ENCODE measurements around the gene SPATC1L. TPM values are rescaled to one million over a fixed set of nuclear protein-coding genes. Genes with fewer than 3 reads are reported as not detected.
"Not testable (repeated sequence)": the region's sequence is repeated elsewhere in the genome, so short reads cannot be mapped to it uniquely, and the experiment has no call there.

The SPATC1L gene
- total RNA-seq, 2 donors from 2014 or later: 8.4 to 10.9 TPM

DNA sequence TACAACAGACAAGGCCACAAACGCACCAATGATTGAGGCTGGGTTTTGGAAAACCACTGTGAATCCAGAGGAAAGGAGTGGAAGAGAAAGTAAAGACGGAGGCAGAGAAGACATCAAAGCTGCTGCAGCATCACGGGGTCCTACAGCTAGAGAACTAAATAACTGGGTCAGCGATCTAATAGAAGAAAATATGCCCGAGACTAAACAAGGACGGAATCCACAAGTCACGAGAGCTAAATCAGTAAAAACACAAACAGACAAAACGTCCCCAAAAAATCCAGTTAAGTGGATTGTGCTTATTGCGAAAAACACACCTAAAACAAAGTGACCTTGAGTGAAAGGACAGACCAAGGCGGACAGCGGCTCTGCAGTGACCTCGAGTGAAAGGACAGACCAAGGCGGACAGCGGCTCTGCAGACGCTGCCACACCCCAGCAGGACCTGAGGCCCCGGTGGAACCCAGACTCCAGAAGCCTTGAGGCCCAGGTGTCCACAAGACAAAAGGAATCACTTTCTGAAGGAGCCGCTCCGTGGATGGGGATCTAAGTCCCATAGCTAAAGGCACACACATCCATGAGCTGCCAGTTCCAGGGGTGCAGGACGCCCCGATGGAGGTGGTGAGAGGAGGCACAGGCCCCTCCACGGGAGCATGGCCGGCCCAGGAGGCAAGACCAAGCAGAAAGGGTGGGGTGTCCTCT lies 34.9 kb downstream of the SPATC1L start:
- intact Hi-C loops (cut with DNase I): no loop called here

DNA sequence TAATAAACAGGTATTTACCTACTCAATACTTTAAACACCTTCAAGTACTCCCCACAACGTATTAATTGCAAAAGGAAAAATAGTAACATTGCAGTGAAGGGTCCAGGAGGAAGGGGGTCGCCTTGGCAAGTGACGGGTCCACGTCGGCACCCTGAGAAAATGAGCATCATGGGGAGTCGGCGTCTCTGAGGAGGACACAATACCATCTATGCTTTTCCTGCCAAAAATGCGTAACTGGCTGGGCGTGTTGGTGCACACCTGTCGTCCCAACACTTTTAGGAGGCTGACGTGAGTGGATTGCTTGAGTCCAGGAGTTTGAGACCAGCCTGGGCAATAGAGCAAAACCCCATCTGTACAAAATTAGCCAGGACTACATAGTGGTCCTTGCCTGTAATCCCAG lies 36.2 kb downstream of the SPATC1L start:
- no peak for DNase-seq (ENCODE audit: low spot score)
- intact Hi-C loops (cut with DNase I): no loop called here

More for the DNA sequence above, 34.9 kb downstream of the SPATC1L start:
- DNase-seq (ENCODE audit: low spot score): peak; percentile 77

DNA sequence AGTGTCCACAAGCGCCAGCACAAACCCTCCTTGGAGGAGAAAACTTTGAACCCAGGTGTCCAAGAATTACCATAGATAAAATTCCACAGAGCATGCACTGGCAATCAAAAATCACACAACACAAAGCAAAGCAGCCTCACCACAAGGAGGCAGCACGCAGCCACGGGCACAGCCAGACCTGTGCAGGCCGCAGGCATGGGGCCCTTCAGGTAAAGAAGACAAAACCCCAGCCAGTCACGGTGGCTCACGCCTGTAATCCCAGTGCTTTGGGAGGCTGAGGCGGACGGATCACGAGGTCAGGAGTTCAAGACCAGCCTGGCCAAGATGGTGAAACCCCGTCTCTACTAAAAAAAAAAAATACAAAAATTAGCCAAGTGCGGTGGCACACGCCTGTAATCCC lies 36.8 kb downstream of the SPATC1L start:
- DNase-seq (ENCODE audit: low spot score): peak; percentile 78
- intact Hi-C loops (cut with DNase I): not testable (repeated sequence)

DNA sequence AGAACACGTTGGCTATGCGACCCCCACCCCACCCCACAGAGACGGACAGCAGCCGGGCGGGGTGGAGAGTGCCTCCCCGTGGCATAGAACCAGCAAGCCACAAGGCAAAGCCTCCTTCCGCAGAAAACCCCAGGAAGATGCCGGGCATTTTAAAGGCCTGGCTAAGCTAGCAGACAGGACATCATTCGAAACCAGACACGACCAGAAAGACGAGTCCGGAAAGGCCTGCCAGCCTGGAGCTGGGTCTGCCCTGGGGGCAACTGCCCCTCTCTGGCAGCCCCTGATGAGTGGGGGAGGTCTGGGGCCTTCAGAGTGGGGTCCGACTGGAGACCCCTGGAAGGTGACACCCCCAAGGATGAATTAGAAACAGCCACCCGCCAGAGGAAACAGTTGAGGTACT lies 37.4 kb downstream of the SPATC1L start:
- no peak for DNase-seq (ENCODE audit: low spot score)
- intact Hi-C loops (cut with DNase I): no loop called here

GRCh38 chr21:46145840-46146691 lies 38.2 kb downstream of the SPATC1L start:
- intact Hi-C loops (cut with DNase I): no loop called here
- DNase-seq (ENCODE audit: low spot score): peak; percentile 78

- intact Hi-C loops (cut with DNase I): no loop called here
- DNase-seq (ENCODE audit: low spot score): peak; percentile 80
These were observed 39.0 kb downstream of the SPATC1L start for GRCh38 chr21:46145159-46145839.

GRCh38 chr21:46144464-46145070 lies 39.7 kb downstream of the SPATC1L start:
- intact Hi-C loops (cut with DNase I): no loop called here
- DNase-seq (ENCODE audit: low spot score): peak; percentile 73

DNA sequence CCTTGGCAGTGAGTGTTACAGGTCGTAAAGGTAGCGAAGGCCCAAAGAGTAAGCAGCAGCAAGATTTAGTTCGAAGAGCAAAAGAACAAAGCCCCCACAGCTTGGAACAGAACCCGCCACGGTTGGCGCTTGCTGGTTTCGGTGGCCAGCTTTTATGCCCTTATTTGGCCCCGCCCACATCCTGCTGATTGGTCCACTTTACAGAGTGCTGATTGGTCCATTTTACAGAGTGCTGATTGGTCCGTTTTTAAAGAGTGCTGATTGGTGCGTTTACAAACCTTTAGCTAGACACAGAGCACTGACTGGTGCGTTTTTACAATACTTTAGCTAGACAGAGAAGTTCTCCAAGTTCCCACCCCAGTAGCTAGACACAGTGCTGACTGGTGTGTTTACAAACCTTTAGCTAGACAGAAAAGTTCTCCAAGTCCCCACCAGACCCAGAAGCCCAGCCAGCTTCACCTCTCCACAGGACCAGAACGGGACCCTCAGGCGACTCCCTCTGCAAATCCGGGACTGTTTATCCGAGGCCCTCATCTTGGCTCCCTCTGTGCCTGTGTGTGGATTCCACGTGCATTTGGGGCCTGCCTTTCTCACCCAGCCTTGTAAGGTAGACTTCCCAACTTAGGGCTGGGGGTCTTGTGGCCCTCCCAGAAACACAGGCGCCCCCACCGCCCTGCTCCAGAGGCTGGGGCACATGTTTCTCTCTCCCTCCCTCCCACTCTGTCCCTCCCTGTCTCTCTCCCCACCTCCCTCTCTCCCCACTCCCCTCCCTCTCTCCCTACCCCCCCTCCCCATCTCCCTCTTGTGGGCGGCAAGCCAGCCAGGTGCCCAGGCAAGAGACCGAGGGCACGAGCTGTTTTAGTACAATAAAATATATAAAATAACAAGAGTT lies 41.4 kb downstream of the SPATC1L start:
- DNase-seq (ENCODE audit: low spot score): no peak
- intact Hi-C loops (cut with DNase I): no loop called here

DNA sequence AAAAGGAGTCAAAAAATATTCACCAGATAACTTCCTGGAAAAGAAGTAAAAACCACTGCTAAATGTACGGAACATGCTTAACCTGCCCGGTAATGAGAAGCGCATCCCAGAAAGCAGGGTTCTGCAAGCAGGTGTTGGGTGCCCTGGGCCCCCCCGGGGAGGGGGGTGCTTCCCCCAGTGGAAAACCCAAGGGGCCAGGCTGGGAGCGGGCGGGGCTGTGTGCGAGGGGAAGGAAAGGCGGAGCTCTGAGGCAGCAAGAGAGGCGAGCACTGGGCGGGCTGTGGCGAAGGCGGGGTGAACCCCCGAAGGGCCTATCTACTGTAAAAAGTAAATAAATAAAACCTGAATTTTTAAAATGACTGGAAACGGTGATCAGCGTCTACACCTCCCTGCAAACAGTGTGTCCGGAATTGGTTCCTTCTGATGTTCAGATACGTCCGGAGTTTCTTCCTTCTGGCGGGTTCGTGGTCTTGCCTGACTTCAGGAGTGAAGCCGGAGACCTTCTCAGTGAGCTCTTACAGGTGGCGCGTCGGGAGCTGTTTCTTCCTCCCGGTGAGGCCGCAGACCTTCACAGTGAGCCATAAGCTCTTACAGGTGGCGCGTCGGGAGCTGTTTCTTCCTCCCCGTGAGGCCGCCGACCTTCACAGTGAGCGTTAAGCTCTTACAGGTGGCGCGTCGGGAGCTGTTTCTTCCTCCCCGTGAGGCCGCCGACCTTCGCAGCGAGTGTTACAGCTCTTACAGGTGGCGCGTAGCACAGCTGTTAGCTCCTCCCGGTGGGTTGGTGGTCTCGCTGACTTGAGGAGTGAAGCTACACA lies 42.3 kb downstream of the SPATC1L start:
- intact Hi-C loops (cut with DNase I): no loop called here
- DNase-seq (ENCODE audit: low spot score): no peak

- DNase-seq (ENCODE audit: low spot score); intact Hi-C loops (cut with DNase I): not testable (repeated sequence)
These were observed 43.8 kb downstream of the SPATC1L start for GRCh38 chr21:46140352-46141003.

DNA sequence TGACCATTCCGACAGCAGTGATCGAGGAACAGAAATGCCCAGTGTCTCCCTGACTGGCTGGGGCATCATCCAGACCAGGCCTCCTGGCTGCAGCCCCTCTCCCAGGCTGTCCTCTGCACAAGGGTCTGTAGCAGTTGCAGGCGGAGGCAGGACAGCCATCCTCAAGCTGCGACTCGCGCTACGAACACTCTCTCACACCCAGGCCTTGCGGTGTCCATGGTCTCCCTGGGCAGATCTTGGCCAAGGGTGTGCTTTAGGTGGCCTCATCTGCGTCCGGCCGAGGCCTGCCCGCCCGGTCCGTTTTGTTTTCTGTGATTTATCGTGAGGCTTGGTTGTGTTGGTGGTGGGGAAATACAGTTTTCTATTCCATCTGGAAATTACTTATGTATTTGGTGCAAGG lies 44.6 kb downstream of the SPATC1L start:
- intact Hi-C loops (cut with DNase I): no loop called here
- no peak for DNase-seq (ENCODE audit: low spot score)

DNA sequence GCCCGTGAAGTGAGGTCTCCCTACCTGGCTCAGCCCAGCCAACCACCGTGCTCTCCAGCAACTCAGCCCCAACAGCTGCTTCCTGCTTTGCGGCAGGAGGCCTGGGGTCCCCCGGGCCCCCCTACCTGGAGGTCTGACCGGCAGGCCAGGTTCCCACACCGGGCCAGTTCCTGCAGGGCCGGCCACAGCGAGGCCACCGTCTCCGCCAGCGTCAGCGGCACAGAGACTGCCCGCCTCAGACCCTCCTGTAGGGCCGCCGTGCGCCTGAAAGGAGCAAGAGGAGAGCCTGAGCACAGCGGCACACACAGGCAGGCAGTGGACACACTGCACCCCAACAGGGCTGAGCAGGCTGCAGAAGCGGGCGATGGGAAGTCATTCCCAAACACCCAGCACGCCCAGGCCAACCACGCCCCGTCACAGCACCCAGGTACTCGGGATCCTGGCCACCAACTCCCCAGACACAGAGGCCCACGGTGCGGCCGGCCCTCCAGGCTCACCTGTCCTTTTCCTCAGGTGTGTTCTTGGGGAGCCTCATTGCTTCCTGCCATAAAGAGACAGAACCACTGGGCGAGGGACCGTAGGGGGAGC lies 45.8 kb downstream of the SPATC1L start:
- no peak for DNase-seq (ENCODE audit: low spot score)
- intact Hi-C loops (cut with DNase I): no loop called here

DNA sequence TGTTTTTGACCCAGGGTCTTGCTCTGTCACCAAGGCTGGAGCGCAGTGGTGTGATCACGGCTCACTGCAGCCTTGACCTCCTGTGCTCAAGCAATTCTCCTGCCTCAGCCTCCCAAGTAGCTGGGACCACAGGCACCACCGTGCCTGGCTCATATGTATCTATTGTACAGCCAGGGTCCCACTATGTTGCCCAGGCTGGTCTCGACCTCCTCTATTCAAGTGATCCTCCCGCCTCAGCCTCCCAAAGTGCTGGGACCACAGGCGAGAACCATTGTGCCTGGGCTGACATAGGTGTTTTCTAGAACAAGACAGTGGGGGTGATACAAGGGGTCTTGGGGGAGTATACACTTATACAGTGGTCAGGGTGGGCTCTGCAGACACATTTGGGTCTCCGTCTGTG lies 46.4 kb downstream of the SPATC1L start:
- intact Hi-C loops (cut with DNase I): no loop called here
- no peak for DNase-seq (ENCODE audit: low spot score)

DNA sequence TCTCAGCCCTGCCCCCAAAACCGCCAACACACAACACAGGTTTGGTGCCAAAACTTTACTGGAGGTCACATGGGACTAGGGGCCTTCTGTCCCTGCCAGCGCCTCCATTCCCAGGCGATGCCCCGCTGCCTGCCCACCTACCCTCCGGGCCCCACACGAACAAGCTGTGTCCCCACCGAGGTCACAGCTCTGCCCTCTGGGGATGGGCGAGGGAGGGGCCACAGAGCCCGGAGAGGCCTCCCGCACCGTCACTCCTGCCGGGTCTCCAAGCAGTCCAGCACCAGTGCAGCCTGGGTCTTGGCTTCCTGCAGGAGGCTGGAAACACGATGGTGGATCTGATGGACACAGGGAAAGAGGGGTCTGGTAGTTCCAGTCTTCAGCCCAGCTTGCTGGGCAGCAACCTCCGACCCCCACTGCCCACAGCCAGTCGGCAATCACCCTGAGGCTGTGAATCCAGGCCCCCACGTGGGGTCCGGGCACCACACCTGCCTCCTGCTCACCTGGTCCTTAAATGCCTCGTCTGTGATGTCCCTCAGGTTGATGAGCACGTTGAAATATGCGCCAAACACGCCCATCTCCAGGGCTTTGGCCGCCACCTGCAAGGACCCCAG lies 47.4 kb downstream of the SPATC1L start:
- no peak for DNase-seq (ENCODE audit: low spot score)
- intact Hi-C loops (cut with DNase I): no loop called here

DNA sequence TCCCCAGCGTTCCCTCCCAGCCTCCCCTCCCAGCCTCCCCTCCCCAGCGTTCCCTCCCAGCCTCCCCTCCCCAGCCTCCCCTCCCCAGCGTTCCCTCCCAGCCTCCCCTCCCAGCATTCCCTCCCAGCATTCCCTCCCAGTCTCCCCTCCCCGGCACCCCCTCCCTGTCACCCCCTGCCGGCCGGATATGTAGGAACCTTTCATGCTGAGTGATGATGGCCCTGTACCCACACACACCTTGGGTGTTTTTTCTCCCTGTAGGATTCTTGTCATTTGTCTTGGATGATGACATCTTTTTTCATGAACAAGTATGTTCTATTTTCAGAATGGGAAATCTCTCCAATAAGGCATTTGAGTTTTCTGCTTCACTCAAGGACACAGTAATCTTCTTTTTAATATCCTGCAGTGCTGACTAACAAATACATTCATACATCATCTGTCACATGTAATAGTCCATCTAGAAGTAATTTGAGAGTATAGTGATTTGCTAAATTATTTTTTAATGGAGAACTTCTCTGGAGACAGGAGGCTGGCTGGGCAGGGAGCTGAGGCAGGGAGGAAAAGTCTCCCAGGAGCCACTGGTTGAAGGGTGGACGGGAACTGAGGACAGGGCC lies 48.4 kb downstream of the SPATC1L start:
- no peak for DNase-seq (ENCODE audit: low spot score)
- intact Hi-C loops (cut with DNase I): no loop called here
